CD4-positive, alpha-beta T cell (primary cell): Measurements from ENCODE around the gene MRPS5. TPM values are rescaled to one million over a fixed set of nuclear protein-coding genes. Genes with fewer than 3 reads are reported as not detected.

Experiments
- ATAC-seq: fragments of 200-7000 bp; cut with Tn5 transposase; one replicate; pipeline ENCODE4 v1.10.0; 2022; ENCODE audit warnings: mild to moderate bottlenecking; ENCODE audit not compliant: poor library complexity
- CTCF ChIA-PET: fragments of 350-600 bp; sonication (Branson Sonifier 250); formaldehyde crosslinking; loops from one replicate; lab custom pipeline; 2021; ENCODE audit warnings: antibody characterized with exemption, inconsistent platforms; lab: Charles Lee
- POLR2A ChIA-PET: fragments of 350-600 bp; sonication (Branson Sonifier 250); formaldehyde crosslinking; loops from one replicate; lab custom pipeline; 2021; ENCODE audit warnings: antibody characterized with exemption, inconsistent platforms; lab: Charles Lee
- DNase-seq, 14 experiments: peaks; one replicate each; pipeline ENCODE4 v3.0.0-alpha.2; 2013 to 2020; ENCODE audit warnings: mixed read lengths in 2 of 14
- H3K27ac ChIP-seq, 2 donors: one replicate each; pipeline versions ENCODE4 v1.5.1 to v1.7.0; 2013; ENCODE audit warnings: low read length in 2 of 2, low read depth in 1 of 2, mild to moderate bottlenecking in 1 of 2
- H3K27me3 ChIP-seq, 2 experiments: 1 replicate in 1 of 2; 2 replicates in 1 of 2; pipeline versions ENCODE4 v1.6.1 to v1.7.0; 2013; ENCODE audit warnings: low read length in 2 of 2, control low read depth in 1 of 2, mild to moderate bottlenecking in 1 of 2, moderate library complexity in 1 of 2; ENCODE audit not compliant: insufficient read depth in 2 of 2, control insufficient read depth in 1 of 2
- H3K36me3 ChIP-seq: one replicate; pipeline ENCODE4 v1.6.1; 2013; ENCODE audit warnings: low read length, control low read depth; ENCODE audit not compliant: insufficient read depth
- H3K4me1 ChIP-seq: one replicate; pipeline ENCODE4 v1.6.1; 2013; ENCODE audit warnings: low read length, control low read depth; ENCODE audit not compliant: insufficient read depth
- H3K4me3 ChIP-seq: one replicate; pipeline ENCODE4 v1.5.1; 2013; ENCODE audit warnings: mild to moderate bottlenecking, low read length, moderate library complexity
- H3K9me3 ChIP-seq, 2 experiments: 1 replicate in 1 of 2; 2 replicates in 1 of 2; pipeline versions ENCODE4 v1.6.1 to v1.7.0; 2013; ENCODE audit warnings: low read length in 2 of 2, mild to moderate bottlenecking in 2 of 2, control low read depth in 1 of 2, moderate library complexity in 1 of 2; ENCODE audit not compliant: control insufficient read depth in 1 of 2, insufficient read depth in 1 of 2
- H3K27ac Mint-ChIP-seq: one replicate; pipeline ENCODE4 v1.8.0; 2020; ENCODE audit warnings: mixed read lengths
- H3K27me3 Mint-ChIP-seq: one replicate; pipeline ENCODE4 v1.8.0; 2021; ENCODE audit warnings: mixed read lengths
- H3K36me3 Mint-ChIP-seq: one replicate; pipeline ENCODE4 v1.8.0; 2021; ENCODE audit warnings: low read depth, mixed read lengths
- H3K4me1 Mint-ChIP-seq: one replicate; pipeline ENCODE4 v1.8.0; 2021; ENCODE audit warnings: low read depth, mixed read lengths
- H3K4me3 Mint-ChIP-seq: one replicate; pipeline ENCODE4 v1.8.0; 2020; ENCODE audit warnings: mild to moderate bottlenecking, mixed read lengths
- H3K9me3 Mint-ChIP-seq: one replicate; pipeline ENCODE4 v1.8.0; 2020; ENCODE audit warnings: mixed read lengths
- intact Hi-C, 2 experiments: fragments of 100-400 bp; cut with DNase I in 1 of 2; cut with micrococcal nuclease in 1 of 2; formaldehyde crosslinking; loops; one replicate each; pipeline versions ENCODE4 v1.15.1 to v1.9.0; 2023 to 2025; cut with DNase I, micrococcal nuclease
- total RNA-seq, 174 experiments: library from RNA in 2 of 174; stranded (reverse) in 2 of 174; gene quantifications; one replicate each; pipeline ENCODE4 v1.2.3 and lab custom pipeline; 2021 to 2026
- TF ChIP-seq, protein P1 (sequence below): fragments of 200-600 bp; IDR thresholded peaks from one replicate; pipeline ENCODE4 v1.8.0; 2022; ENCODE audit warnings: antibody characterized with exemption, mild to moderate bottlenecking

The MRPS5 gene
- total RNA-seq, 2 experiments from 2014 or later = 15.3 to 16.3 TPM

DNA sequence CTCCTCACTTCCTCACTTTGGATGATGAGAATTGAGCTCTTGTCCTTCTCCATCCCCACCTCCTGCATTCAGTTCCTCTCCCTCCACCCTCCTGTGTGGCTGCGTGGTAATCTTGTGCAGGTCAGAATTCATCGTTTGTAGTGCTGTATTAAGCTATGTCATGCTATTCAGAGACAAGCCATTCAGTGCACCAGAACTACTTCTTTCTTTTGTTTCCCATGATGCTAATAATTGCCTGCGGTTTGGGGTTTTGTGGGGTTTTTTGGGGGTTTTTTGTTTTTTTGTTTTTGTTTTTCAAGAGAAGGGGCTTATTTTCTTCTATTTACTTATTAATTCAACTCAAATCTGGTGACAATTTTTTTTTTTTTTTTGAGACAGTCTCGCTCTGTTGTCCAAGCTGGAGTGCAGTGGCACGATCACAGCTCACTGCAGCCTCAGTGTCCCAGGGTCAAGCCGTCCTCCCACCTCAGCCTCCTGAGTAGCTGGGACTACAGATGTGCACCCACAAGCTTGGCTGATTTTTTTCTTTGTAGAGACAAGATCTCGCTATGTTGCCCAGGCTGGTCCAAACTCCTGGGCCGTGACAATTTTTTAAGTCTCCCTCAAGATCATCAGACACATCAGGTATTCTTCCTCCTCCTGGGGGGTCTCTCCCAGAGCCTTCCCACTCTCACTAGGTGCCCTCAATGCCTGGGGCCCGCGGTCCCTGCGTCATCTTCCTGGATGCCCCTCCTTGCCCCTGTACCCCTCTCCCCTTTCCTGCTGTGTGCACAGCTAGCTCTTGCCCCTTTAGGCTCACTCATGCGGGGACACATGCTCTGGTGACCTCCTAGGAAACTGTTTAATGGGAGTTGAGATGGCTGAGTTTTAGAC is 58.3 kb downstream of the MRPS5 start:
- intact Hi-C loops = no loop called here
- H3K4me1 Mint-ChIP-seq = peaks cover 33% of the 10 kb centered on the region

DNA sequence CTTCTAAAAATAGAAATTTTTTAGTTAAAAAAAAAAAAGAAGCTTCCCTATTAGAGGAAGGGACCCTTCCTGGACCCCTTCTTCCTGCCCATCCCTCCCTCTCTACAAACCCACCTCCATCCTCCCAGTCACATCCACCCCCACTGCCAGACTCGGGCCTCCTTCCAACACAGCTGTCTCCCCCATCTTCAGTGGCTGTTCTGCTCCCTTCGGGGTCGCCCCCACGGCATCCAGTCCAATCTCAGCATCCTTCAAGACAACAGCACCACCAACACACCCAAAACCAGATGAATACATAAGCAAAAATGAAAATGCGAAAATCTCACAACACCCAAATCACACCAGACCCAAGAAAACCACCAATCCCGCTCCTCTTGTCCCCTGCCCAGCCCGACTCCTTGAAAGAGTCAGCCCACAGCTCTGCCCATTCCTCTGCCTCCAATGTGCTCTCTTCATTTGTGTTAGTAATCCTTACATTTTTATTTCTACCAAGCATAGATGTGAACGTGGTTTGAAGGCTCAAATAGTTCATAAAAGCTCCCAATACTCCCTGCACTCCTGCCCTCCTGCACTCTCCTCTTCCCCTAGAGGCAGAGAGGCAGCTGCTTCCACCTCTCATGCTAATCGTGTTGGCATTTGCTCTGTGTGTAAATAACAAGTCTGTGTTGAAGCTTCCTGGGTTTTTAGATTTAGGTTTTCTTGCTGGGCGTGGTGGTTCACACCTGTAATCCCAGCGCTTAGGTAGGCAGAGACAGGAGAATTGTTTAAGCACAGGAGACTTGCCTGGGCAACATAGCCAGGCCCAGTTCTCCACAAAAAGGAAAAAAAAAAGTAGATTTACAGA is 59.1 kb downstream of the MRPS5 start:
- intact Hi-C loops = no loop called here
- H3K27ac Mint-ChIP-seq = peak overlapping the region; percentile 80
- H3K9me3 Mint-ChIP-seq = no peaks in the 10 kb centered on the region
- ATAC-seq = peak; percentile 47
- no peaks in the 10 kb centered on the region for H3K27me3 ChIP-seq
- H3K36me3 Mint-ChIP-seq = no peaks in the 10 kb centered on the region
- no peak overlapping the region for H3K4me3 ChIP-seq
- no peak overlapping the region for H3K27ac ChIP-seq
- POLR2A ChIA-PET = interaction anchor here (0.6 to 17.1 kb wide), 8 partner anchors 9 to 125 kb away, joined by 3 to 295 read pairs (median 15); partner anchors contain the start of gene MAL
- H3K36me3 ChIP-seq = no peaks in the 10 kb centered on the region
- CTCF ChIA-PET = interaction anchor here (1.1 to 4.0 kb wide), 7 partner anchors 9 to 39 kb away, joined by 3 to 26 read pairs (median 4); no protein-coding TSS in a partner anchor
- DNase-seq = peak in 2 of 14 experiments; percentile 31 to 33
- peaks cover 36% of the 10 kb centered on the region for H3K4me1 ChIP-seq
- TF ChIP-seq, protein P1, sequence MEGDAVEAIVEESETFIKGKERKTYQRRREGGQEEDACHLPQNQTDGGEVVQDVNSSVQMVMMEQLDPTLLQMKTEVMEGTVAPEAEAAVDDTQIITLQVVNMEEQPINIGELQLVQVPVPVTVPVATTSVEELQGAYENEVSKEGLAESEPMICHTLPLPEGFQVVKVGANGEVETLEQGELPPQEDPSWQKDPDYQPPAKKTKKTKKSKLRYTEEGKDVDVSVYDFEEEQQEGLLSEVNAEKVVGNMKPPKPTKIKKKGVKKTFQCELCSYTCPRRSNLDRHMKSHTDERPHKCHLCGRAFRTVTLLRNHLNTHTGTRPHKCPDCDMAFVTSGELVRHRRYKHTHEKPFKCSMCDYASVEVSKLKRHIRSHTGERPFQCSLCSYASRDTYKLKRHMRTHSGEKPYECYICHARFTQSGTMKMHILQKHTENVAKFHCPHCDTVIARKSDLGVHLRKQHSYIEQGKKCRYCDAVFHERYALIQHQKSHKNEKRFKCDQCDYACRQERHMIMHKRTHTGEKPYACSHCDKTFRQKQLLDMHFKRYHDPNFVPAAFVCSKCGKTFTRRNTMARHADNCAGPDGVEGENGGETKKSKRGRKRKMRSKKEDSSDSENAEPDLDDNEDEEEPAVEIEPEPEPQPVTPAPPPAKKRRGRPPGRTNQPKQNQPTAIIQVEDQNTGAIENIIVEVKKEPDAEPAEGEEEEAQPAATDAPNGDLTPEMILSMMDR = no peak
- no peaks in the 10 kb centered on the region for H3K27me3 Mint-ChIP-seq
- H3K4me3 Mint-ChIP-seq = peak overlapping the region; percentile 56
- H3K4me1 Mint-ChIP-seq = peaks cover 42% of the 10 kb centered on the region
- no peaks in the 10 kb centered on the region for H3K9me3 ChIP-seq

More for the DNA sequence above, 58.3 kb downstream of the MRPS5 start:
- Histone ChIP-seq H3K27ac (no peak overlapping the region), H3K4me3 (no peak overlapping the region), H3K4me1 (peaks cover 31% of the 10 kb centered on the region), H3K9me3 (no peaks in the 10 kb centered on the region), H3K27me3 (no peaks in the 10 kb centered on the region), H3K36me3 (no peaks in the 10 kb centered on the region)
- Mint-ChIP-seq H3K36me3 (no peaks in the 10 kb centered on the region), H3K9me3 (no peaks in the 10 kb centered on the region), H3K27ac (peak overlapping the region; percentile 80), H3K27me3 (no peaks in the 10 kb centered on the region), H3K4me3 (no peak overlapping the region)
- ChIA-PET CTCF (interaction anchor here (0.6 to 4.0 kb wide), 8 partner anchors 9 to 40 kb away, joined by 3 to 26 read pairs (median 4); no protein-coding TSS in a partner anchor), POLR2A (interaction anchor here (0.6 to 17.1 kb wide), 8 partner anchors 10 to 52 kb away, joined by 3 to 295 read pairs (median 15); partner anchors contain the start of gene MAL)
- no peak for DNase-seq
- no peak for ATAC-seq
- TF ChIP-seq, protein P1 = no peak

DNA sequence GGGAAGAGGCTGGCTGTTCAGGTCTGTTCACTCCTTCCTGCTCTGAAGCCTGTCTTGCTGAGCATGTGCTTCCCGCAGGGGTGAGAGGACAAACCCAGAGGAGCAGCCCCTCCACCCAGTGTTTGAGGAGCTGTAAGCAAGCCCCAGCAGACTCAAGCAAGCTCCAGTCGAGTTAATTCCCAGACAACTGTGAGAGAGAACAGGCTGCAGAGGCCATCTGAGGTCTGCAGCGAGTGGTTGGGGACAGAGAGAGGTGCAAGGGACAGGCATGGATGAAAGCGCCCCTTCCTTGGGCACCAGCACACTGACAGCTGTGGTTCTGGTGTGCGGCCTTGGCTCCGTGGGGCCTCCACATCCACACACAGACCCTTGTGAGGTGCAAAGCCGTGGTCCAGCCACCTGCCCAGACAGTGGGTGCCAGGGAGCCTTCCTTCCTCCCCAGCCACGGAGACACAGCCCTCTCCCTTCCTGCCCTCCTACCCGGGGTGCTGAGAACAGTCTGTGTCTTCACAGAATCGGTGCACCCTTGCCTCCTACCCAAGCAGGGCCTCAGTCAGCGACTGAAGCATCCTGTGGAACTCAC is 59.9 kb downstream of the MRPS5 start:
- no peak overlapping the region for H3K4me3 ChIP-seq
- H3K4me1 ChIP-seq = peaks cover 40% of the 10 kb centered on the region
- intact Hi-C loops = no loop called here
- Mint-ChIP-seq H3K36me3 (no peaks in the 10 kb centered on the region), H3K27ac (peak overlapping the region; percentile 80), H3K4me3 (no peak overlapping the region), H3K9me3 (no peaks in the 10 kb centered on the region), H3K27me3 (no peaks in the 10 kb centered on the region), H3K4me1 (peaks cover 48% of the 10 kb centered on the region)
- ATAC-seq (peak; percentile 67), DNase-seq (peak in 5 of 14 experiments; percentile 26 to 51 (median 33))
- no peaks in the 10 kb centered on the region for H3K9me3 ChIP-seq
- no peaks in the 10 kb centered on the region for H3K27me3 ChIP-seq
- ChIA-PET POLR2A (interaction anchor here (1.5 to 17.1 kb wide), 6 partner anchors 8 to 39 kb away, joined by 5 to 295 read pairs (median 23); partner anchors contain the start of gene MAL), CTCF (interaction anchor here (1.3 to 4.0 kb wide), 3 partner anchors 15 to 39 kb away, joined by 5 to 26 read pairs (median 12); no protein-coding TSS in a partner anchor)
- no peaks in the 10 kb centered on the region for H3K36me3 ChIP-seq
- peak overlapping the region in 1 of 2 donors; percentile 40 for H3K27ac ChIP-seq
- TF ChIP-seq, protein P1 = no peak
